Muscle layer of duodenum (tissue), 2 donors: ENCODE results near the gene PDE6A.

Experiments used
- H3K27ac ChIP-seq: one replicate; pipeline ENCODE4 v1.7.0; 2013; ENCODE audit warnings: mild to moderate bottlenecking, low read length
- H3K27me3 ChIP-seq: one replicate; pipeline ENCODE4 v1.7.0; 2013; ENCODE audit warnings: low read depth, mild to moderate bottlenecking, control low read depth, low read length
- H3K36me3 ChIP-seq, 2 donors: one replicate each; pipeline ENCODE4 v1.7.0; 2013; ENCODE audit warnings: low read length in 2 of 2, control low read depth in 1 of 2, mild to moderate bottlenecking in 1 of 2; ENCODE audit not compliant: insufficient read depth in 2 of 2, control insufficient read depth in 1 of 2
- H3K4me1 ChIP-seq, 2 donors: one replicate each; pipeline ENCODE4 v1.7.0; 2013; ENCODE audit warnings: low read length in 2 of 2, mild to moderate bottlenecking in 2 of 2, control low read depth in 1 of 2, moderate library complexity in 1 of 2; ENCODE audit not compliant: insufficient read depth in 2 of 2, control insufficient read depth in 1 of 2
- H3K4me3 ChIP-seq, 2 donors: one replicate each; pipeline ENCODE4 v1.7.0; 2013; ENCODE audit warnings: low read length in 2 of 2, low read depth in 1 of 2, mild to moderate bottlenecking in 1 of 2
- H3K9me3 ChIP-seq, 2 donors: one replicate each; pipeline ENCODE4 v1.7.0; 2013; ENCODE audit warnings: low read length in 2 of 2, control low read depth in 1 of 2, mild to moderate bottlenecking in 1 of 2; ENCODE audit not compliant: control insufficient read depth in 1 of 2
- donor health status: healthy.

Gene PDE6A

DNA sequence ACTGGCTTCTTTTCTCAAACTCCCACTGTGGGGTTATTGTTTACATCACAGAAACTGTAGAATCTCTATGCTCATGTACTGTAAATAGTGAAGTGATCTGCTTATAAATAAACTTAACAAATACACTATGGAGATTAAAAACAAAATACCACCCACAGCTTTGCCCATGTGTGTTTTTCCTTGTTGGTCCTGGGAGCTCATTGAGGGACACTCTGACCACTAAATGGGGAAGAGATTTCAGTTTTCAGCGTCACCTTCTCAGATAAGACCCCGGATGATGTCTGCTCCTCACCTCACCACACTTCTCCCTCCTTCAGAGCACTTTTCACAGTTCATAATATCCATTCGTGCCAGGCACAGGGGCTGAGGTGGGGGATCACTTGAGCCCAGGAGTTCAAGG lies 89.7 kb downstream of the PDE6A start:
- no peak overlapping the region for H3K27ac ChIP-seq
- H3K4me1 ChIP-seq = peaks cover 5 to 8% of the 10 kb centered on the region in 2 donors
- no peak overlapping the region for H3K4me3 ChIP-seq

DNA sequence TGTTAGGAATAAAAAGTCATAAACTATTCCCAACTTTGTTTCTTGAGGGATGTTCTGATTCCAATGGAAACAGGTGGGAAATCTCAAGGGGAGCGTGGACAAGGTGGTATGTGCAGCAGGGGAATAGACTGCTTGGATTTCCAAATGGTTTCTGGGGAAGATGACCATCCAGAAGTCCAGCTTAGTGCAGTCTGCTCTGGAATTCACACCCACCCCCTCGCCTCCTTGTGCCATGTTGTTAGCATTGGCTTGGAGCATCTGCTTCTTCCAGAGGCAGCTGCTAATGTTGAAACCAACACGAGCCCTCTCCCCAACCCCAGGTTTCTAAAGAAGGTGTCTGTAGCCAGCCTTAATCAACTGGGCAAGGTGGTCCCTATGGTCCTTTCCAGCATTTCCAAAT lies 90.9 kb downstream of the PDE6A start:
- no peak overlapping the region for H3K27ac ChIP-seq
- peaks cover 5 to 8% of the 10 kb centered on the region in 2 donors for H3K4me1 ChIP-seq
- no peaks in the 10 kb centered on the region for H3K27me3 ChIP-seq
- H3K36me3 ChIP-seq = peaks cover 4 to 15% of the 10 kb centered on the region in 2 donors
- no peaks in the 10 kb centered on the region for H3K9me3 ChIP-seq
- H3K4me3 ChIP-seq = no peak overlapping the region

More for the DNA sequence above, 89.7 kb downstream of the PDE6A start:
- Histone ChIP-seq H3K9me3 (no peaks in the 10 kb centered on the region), H3K27me3 (no peaks in the 10 kb centered on the region), H3K36me3 (peaks cover under 1 to 4% of the 10 kb centered on the region in 2 donors)

DNA sequence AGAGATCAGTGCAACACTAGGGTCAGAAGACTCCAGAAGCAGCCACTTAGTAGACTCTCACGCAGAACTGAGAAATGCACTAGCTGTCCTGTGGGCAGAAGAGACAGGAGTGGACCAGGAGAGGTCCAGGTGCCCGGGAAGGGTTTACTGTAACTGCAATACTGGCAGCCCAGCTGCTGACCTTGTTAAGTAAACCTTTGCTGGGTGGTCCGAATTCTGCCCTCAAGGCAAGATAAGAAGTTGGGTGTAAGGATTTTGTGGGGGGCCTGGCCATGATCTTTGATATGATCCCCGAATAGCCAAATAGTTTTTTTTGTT lies 91.3 kb downstream of the PDE6A start:
- H3K4me3 ChIP-seq = no peak overlapping the region
- peaks cover 4 to 15% of the 10 kb centered on the region in 2 donors for H3K36me3 ChIP-seq
- no peaks in the 10 kb centered on the region for H3K27me3 ChIP-seq
- H3K9me3 ChIP-seq = no peaks in the 10 kb centered on the region
- no peak overlapping the region for H3K27ac ChIP-seq
- H3K4me1 ChIP-seq = peaks cover 5 to 8% of the 10 kb centered on the region in 2 donors

DNA sequence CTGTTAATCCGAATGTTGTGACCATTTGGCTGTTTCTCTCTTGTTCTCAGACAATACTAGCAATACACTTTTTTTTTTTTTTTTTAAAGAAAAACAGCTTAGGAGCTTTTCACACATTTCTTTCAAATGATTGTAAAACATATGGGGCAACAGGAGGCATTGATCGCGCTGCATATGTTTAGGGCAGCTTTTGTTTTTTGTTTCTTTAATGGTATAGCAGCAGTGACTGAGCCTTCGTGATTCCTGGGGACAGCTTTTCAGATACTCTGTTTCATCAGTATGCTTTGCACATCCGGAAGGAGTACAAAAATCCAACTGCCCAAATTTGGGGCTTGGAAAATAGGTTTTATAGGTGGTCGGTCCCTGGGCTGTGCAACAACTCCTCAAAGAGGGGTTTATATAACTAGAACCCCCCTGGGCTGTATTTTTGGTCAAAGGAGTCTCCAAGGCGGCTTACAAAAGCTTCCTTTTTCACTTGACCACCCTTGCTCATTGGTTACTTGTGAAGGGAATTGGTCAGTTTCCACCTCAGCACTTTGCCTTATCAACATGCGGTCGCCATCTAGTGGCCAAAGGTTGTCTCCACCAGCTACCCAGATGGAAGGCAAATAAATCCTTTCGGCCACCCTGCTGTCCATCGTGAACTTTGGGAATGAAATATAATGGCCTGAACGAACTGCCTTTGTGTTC lies 91.8 kb downstream of the PDE6A start:
- Histone ChIP-seq H3K27ac (no peak overlapping the region), H3K4me1 (peaks cover 1 to 8% of the 10 kb centered on the region in 2 donors), H3K9me3 (no peaks in the 10 kb centered on the region), H3K36me3 (peaks cover 4 to 15% of the 10 kb centered on the region in 2 donors), H3K27me3 (no peaks in the 10 kb centered on the region), H3K4me3 (no peak overlapping the region)

DNA sequence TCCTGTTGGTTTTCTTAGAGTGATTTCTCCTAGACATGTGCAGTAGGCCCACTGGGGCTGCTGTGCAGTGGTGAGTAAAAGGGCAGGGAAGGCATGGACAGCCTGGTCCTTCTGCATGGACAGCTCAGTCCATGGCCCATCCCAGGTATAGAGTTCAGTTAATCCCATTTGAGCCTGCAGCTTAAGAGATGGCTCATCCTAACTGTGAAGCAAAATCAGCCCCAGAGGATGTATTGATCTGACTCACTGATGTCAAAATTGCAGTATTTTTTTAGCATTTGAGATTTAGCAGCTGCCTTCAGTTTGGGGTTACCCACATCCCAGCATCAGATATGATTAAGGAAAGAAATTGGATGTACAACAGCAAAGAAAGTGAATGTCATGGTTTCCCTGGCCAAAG lies 93.4 kb downstream of the PDE6A start:
- no peaks in the 10 kb centered on the region for H3K9me3 ChIP-seq
- no peak overlapping the region for H3K4me3 ChIP-seq
- H3K27me3 ChIP-seq = no peaks in the 10 kb centered on the region
- peaks cover 0 to 8% of the 10 kb centered on the region in 2 donors for H3K4me1 ChIP-seq
- H3K27ac ChIP-seq = no peak overlapping the region
- H3K36me3 ChIP-seq = peaks cover 5 to 22% of the 10 kb centered on the region in 2 donors

DNA sequence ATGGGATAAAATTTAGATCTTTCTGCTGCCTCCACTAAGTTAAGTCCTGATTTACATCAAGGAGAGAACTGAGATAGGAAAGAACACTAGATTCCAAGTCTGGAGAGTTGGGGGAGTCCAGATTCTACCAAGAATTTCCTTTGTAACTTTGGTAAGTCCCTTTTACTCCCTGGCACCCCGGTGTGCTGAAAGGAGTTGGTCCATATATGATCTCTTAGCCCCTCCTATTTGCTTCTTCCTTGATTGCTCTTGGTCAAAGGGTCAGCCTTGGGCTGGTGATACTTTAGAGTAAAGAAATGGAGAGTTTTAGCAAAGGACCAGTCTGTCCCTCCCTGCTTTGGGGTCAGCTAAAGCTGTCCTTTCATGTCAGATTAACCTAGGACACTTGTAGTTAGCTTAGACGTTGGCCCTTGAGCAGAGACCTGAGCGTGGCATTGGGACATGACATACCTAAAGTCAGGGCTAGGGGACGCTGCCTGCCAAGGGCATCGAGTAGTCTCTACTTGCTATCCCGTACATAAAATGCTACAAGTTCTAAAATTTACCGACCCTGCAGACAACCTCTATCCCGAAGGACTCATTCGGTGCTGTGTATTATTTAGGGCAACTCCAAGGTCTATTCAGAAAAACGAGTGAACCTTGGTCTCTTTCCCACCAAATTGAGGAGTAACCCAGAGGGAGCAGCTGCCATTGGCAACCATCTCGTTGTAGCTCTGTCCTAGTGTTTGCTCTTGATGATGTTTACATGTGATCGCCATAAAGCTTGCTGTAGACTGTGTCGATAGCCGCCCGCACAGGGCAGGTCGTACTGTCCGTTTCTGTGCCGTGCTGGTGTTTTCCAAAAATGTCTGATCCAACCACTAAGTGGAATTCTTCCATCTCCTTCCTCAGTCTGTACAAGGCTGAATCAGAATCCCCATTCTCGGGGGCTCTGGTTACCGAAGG lies 94.4 kb downstream of the PDE6A start:
- no peak overlapping the region for H3K27ac ChIP-seq
- H3K4me3 ChIP-seq = no peak overlapping the region
- peaks cover 14 to 32% of the 10 kb centered on the region in 2 donors for H3K36me3 ChIP-seq
- H3K27me3 ChIP-seq = no peaks in the 10 kb centered on the region
- peaks cover 0 to 8% of the 10 kb centered on the region in 2 donors for H3K4me1 ChIP-seq
- H3K9me3 ChIP-seq = no peaks in the 10 kb centered on the region

DNA sequence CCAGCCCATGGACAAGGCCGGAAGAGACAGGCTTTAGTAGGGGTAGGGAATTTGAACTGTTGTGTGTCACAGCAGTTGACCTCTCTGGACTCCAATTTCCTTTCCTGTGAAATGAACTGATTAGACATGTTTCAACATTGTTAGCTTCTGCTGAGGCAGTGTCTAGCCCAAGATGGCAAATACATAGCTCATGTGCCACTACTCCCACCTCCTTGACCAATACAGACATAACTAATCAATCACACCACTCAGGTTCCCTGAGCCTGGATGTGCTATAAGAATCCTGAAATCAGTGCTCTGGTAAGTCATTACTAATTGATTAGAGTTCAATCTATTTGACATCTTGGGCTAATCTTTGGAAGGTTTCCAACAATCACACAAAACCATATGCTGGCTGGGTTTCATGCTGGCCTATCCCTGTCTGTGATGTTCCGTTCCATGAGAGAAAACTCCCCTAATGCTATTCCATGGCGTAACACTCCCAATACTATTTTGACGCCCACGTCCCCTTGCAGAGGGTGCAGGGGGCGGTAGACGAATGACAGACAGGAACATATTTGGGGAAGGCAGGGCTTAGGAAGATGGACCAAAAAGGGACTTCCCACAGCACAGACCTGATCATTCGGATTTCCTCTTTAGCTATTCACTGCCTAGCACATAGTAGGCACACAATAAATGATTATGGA lies 95.2 kb downstream of the PDE6A start:
- H3K4me3 ChIP-seq = no peak overlapping the region
- H3K9me3 ChIP-seq = no peaks in the 10 kb centered on the region
- H3K36me3 ChIP-seq = peaks cover 17 to 39% of the 10 kb centered on the region in 2 donors
- no peak overlapping the region for H3K27ac ChIP-seq
- no peaks in the 10 kb centered on the region for H3K27me3 ChIP-seq
- H3K4me1 ChIP-seq = peaks cover 0 to 8% of the 10 kb centered on the region in 2 donors

DNA sequence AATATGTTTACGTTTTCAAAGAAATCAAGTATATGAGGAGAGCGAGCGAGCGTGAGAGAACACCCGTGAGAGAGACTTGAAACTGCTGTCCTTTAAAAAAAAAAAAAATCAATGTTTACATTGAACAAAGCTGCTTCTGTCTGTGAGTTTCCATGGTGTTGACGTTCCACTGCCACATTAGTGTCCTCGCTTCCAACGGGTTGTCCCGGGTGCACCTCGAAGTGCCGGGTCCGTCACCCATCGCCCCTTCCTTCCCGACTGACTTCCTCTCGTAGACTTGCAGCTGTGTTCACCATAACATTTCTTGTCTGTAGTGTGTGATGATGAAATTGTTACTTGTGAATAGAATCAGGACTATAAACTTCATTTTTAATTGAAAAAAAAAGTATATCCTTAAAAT lies 97.0 kb downstream of the PDE6A start:
- peaks cover 18 to 39% of the 10 kb centered on the region in 2 donors for H3K36me3 ChIP-seq
- no peak overlapping the region for H3K4me3 ChIP-seq
- no peaks in the 10 kb centered on the region for H3K27me3 ChIP-seq
- H3K4me1 ChIP-seq = no peaks in the 10 kb centered on the region
- no peaks in the 10 kb centered on the region for H3K9me3 ChIP-seq
- H3K27ac ChIP-seq = no peak overlapping the region

DNA sequence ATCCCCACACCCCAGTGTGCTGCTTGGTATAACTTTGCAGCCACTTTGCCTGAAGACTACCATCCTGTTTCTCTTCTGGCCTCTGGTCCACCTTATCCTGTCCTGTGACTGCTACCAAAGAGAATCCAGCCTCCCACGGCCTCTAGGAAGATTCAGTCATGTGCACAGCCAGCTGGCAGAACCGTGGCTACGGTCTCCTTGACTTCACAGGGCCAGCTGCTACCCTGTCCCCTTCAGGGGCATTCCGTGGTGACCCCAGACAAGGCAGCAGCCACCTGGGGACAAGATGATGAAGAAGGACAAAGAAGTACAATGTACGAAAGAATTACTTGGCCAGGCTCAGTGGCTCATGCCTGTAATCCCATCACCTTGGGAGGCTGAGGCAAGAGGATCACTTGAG lies 98.6 kb downstream of the PDE6A start:
- Histone ChIP-seq H3K36me3 (peaks cover 34 to 43% of the 10 kb centered on the region in 2 donors), H3K27ac (no peak overlapping the region), H3K27me3 (no peaks in the 10 kb centered on the region), H3K4me1 (no peaks in the 10 kb centered on the region), H3K9me3 (no peaks in the 10 kb centered on the region), H3K4me3 (no peak overlapping the region)

DNA sequence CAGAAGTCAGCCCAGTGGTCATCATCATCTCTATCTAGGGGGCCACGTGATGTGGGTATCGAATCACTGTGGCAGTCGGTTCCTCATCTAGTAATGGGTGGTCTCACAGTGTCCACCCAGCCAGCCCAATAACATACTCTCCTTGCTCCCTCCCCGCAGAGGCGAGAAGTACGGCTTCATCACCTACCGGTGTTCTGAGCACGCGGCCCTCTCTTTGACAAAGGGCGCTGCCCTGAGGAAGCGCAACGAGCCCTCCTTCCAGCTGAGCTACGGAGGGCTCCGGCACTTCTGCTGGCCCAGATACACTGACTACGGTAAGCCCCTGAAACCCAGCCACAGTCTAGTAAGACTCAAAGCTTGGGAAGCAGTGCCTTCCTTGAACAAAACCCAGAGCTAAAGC lies 99.0 kb downstream of the PDE6A start:
- H3K4me3 ChIP-seq = no peak overlapping the region
- peaks cover 38 to 42% of the 10 kb centered on the region in 2 donors for H3K36me3 ChIP-seq
- no peak overlapping the region for H3K27ac ChIP-seq
- H3K27me3 ChIP-seq = no peaks in the 10 kb centered on the region
- no peaks in the 10 kb centered on the region for H3K4me1 ChIP-seq
- H3K9me3 ChIP-seq = no peaks in the 10 kb centered on the region
